Upper lobe of left lung (tissue), 4 donors: ENCODE results near the gene IFIH1.
A peak's percentile ranks its signal among the peaks of the same experiment; 100 is the strongest.

Experiments
- CTCF ChIP-seq, 6 experiments: fragments of 450-650 bp in 4 of 6; fragments of 200-600 bp in 2 of 6; sonication (generic) in 2 of 6; IDR thresholded peaks; one replicate each; pipeline ENCODE4 v1.5.1; 2016 to 2019; ENCODE audit warnings: antibody characterized with exemption in 6 of 6
- EP300 ChIP-seq, 4 donors: sonication (generic); formaldehyde crosslinking; IDR thresholded peaks; one replicate each; pipeline ENCODE4 v1.5.1; 2017; ENCODE audit warnings: antibody characterized with exemption in 4 of 4, control low read depth in 2 of 4
- POLR2A ChIP-seq, 4 donors: fragments of 450-650 bp; IDR thresholded peaks; one replicate each; pipeline ENCODE4 v1.5.1; 2016 to 2017; ENCODE audit warnings: antibody characterized with exemption in 4 of 4, mild to moderate bottlenecking in 2 of 4
- POLR2AphosphoS5 ChIP-seq, 2 donors: sonication (generic); formaldehyde crosslinking; IDR thresholded peaks; one replicate each; pipeline ENCODE4 v1.5.1; 2017; ENCODE audit warnings: antibody characterized with exemption in 2 of 2

- TF ChIP-seq CTCF (IDR thresholded peaks at IDR 0.05) (no peak), POLR2AphosphoS5 (IDR thresholded peaks at IDR 0.05) (peak in 1 of 2 donors; percentile 45), EP300 (IDR thresholded peaks at IDR 0.05) (peak in 1 of 4 donors; percentile 34), POLR2A (IDR thresholded peaks at IDR 0.05) (peak in 1 of 4 donors; percentile 44)
Observed at GRCh38 chr2:162261032-162261945, 57.2 kb downstream of the IFIH1 start.
